Right lobe of liver (tissue), 4 donors: ENCODE measurements around the gene BPIFB3.

ENCODE experiments used
- POLR2A ChIP-seq: fragments of 450-650 bp; IDR thresholded peaks from one replicate; pipeline ENCODE4 v1.6.1; 2017; ENCODE audit warnings: antibody characterized with exemption, mild to moderate bottlenecking
- TF ChIP-seq, protein P1 (sequence below), 4 donors: fragments of 200-600 bp in 3 of 4; fragments of 450-650 bp in 1 of 4; IDR thresholded peaks; one replicate each; pipeline versions ENCODE4 v1.5.1 to v1.8.0; 2016 to 2022; ENCODE audit warnings: antibody characterized with exemption in 4 of 4, mild to moderate bottlenecking in 2 of 4
- donor health status: DM: no; HTN: no; CAD: no.
- donor health status: DM: no; HTN: no; CAD: no.
- donor health status: DM: no; HTN: yes; CAD: no.

GRCh38 chr20:33015114-33015484 is 38.6 kb upstream of the BPIFB3 start:
- TF ChIP-seq, protein P1, sequence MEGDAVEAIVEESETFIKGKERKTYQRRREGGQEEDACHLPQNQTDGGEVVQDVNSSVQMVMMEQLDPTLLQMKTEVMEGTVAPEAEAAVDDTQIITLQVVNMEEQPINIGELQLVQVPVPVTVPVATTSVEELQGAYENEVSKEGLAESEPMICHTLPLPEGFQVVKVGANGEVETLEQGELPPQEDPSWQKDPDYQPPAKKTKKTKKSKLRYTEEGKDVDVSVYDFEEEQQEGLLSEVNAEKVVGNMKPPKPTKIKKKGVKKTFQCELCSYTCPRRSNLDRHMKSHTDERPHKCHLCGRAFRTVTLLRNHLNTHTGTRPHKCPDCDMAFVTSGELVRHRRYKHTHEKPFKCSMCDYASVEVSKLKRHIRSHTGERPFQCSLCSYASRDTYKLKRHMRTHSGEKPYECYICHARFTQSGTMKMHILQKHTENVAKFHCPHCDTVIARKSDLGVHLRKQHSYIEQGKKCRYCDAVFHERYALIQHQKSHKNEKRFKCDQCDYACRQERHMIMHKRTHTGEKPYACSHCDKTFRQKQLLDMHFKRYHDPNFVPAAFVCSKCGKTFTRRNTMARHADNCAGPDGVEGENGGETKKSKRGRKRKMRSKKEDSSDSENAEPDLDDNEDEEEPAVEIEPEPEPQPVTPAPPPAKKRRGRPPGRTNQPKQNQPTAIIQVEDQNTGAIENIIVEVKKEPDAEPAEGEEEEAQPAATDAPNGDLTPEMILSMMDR (IDR thresholded peaks at IDR 0.05): no peak
- no peak for TF ChIP-seq POLR2A
